HEK293 (cell line): Measurements from ENCODE around the gene MRPL43.
A peak's percentile ranks its signal among the peaks of the same experiment; 100 is the strongest.

Source experiments
- EGR2 ChIP-seq: fragments of 450-650 bp; formaldehyde crosslinking; IDR thresholded peaks from 2 replicates; pipeline ENCODE4 v1.5.1; 2016; ENCODE audit warnings: low read depth, missing biosample characterization, missing genetic modification characterization
- REST ChIP-seq: fragments of 450-650 bp; formaldehyde crosslinking; IDR thresholded peaks from 2 replicates; pipeline ENCODE4 v1.5.1; 2016; ENCODE audit warnings: missing biosample characterization, missing genetic modification characterization
- ZNF112 ChIP-seq: fragments of 450-650 bp; formaldehyde crosslinking; IDR thresholded peaks from 2 replicates; pipeline ENCODE4 v1.5.0; 2017; ENCODE audit warnings: missing biosample characterization, missing genetic modification characterization
- ZNF19 ChIP-seq: fragments of 450-650 bp; formaldehyde crosslinking; IDR thresholded peaks from 2 replicates; pipeline ENCODE4; 2016; ENCODE audit warnings: missing biosample characterization, missing genetic modification characterization, low read depth
- ZNF24 ChIP-seq: fragments of 450-650 bp; formaldehyde crosslinking; IDR thresholded peaks from 2 replicates; pipeline ENCODE4 v1.5.1; 2016; ENCODE audit warnings: missing biosample characterization, missing genetic modification characterization
- ZNF311 ChIP-seq: fragments of 450-650 bp; formaldehyde crosslinking; IDR thresholded peaks from 2 replicates; pipeline ENCODE4 v1.5.1; 2017; ENCODE audit warnings: missing biosample characterization, missing genetic modification characterization, borderline replicate concordance
- ZNF394 ChIP-seq: fragments of 450-650 bp; formaldehyde crosslinking; IDR thresholded peaks from 2 replicates; pipeline ENCODE4 v1.5.1; 2016; ENCODE audit warnings: missing biosample characterization, missing genetic modification characterization, mild to moderate bottlenecking, moderate library complexity, borderline replicate concordance
- ZNF561 ChIP-seq: fragments of 450-650 bp; IDR thresholded peaks from 2 replicates; pipeline ENCODE4 v1.5.1; 2018; ENCODE audit warnings: missing biosample characterization, missing genetic modification characterization, borderline replicate concordance
- ZNF600 ChIP-seq: fragments of 450-650 bp; formaldehyde crosslinking; IDR thresholded peaks from 2 replicates; pipeline ENCODE4 v1.5.1; 2016; ENCODE audit warnings: missing biosample characterization, missing genetic modification characterization
- ZNF707 ChIP-seq: fragments of 450-650 bp; formaldehyde crosslinking; IDR thresholded peaks from 2 replicates; pipeline ENCODE4 v1.5.1; 2016; ENCODE audit warnings: missing biosample characterization, missing genetic modification characterization
- TF ChIP-seq, protein P1 (sequence below): fragments of 450-650 bp; formaldehyde crosslinking; IDR thresholded peaks from 2 replicates; pipeline ENCODE4 v1.5.1; 2017; ENCODE audit warnings: missing biosample characterization, missing genetic modification characterization
- TF ChIP-seq, protein P2 (sequence below): fragments of 450-650 bp; formaldehyde crosslinking; IDR thresholded peaks from 2 replicates; pipeline ENCODE4 v1.5.1; 2016; ENCODE audit warnings: missing biosample characterization, missing genetic modification characterization
- TF ChIP-seq, protein P3 (sequence below): fragments of 450-650 bp; formaldehyde crosslinking; IDR thresholded peaks from 2 replicates; pipeline ENCODE4 v1.5.1; 2016; ENCODE audit warnings: missing biosample characterization, missing genetic modification characterization, low read depth
- TF ChIP-seq, protein P4 (sequence below): fragments of 450-650 bp; formaldehyde crosslinking; IDR thresholded peaks from 2 replicates; pipeline ENCODE4 v1.5.1; 2016; ENCODE audit warnings: missing biosample characterization, missing genetic modification characterization, borderline replicate concordance
- TF ChIP-seq, protein P5 (sequence below): fragments of 450-650 bp; formaldehyde crosslinking; IDR thresholded peaks from 2 replicates; pipeline ENCODE4; 2016; ENCODE audit warnings: missing biosample characterization, missing genetic modification characterization
- TF ChIP-seq, protein P6 (sequence below): fragments of 450-650 bp; IDR thresholded peaks from 2 replicates; pipeline ENCODE4 v1.5.1; 2018; ENCODE audit warnings: missing biosample characterization, missing genetic modification characterization

MRPL43 gene

GRCh38 chr10:101006593-101007098 lies 19.3 kb upstream of the MRPL43 start (continued):
- TF ChIP-seq ZNF24 (tag by site-specific recombination) (no peak), ZNF561 (tag by site-specific recombination) (no peak), ZNF311 (no peak), ZNF600 (peak; percentile 84), ZNF394 (tag by site-specific recombination) (peak; percentile 69; the same call in 1 of the 2 replicates), EGR2 (no peak), ZNF707 (tag by site-specific recombination) (no peak), ZNF19 (tag by site-specific recombination) (no peak), ZNF112 (tag by site-specific recombination) (no peak), REST (tag by site-specific recombination) (no peak)
- TF ChIP-seq, protein P1, sequence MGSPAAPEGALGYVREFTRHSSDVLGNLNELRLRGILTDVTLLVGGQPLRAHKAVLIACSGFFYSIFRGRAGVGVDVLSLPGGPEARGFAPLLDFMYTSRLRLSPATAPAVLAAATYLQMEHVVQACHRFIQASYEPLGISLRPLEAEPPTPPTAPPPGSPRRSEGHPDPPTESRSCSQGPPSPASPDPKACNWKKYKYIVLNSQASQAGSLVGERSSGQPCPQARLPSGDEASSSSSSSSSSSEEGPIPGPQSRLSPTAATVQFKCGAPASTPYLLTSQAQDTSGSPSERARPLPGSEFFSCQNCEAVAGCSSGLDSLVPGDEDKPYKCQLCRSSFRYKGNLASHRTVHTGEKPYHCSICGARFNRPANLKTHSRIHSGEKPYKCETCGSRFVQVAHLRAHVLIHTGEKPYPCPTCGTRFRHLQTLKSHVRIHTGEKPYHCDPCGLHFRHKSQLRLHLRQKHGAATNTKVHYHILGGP (tag by site-specific recombination) = no peak
- TF ChIP-seq, protein P2, sequence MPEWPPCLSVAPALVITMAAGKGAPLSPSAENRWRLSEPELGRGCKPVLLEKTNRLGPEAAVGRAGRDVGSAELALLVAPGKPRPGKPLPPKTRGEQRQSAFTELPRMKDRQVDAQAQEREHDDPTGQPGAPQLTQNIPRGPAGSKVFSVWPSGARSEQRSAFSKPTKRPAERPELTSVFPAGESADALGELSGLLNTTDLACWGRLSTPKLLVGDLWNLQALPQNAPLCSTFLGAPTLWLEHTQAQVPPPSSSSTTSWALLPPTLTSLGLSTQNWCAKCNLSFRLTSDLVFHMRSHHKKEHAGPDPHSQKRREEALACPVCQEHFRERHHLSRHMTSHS (tag by site-specific recombination) = no peak
- TF ChIP-seq, protein P3, sequence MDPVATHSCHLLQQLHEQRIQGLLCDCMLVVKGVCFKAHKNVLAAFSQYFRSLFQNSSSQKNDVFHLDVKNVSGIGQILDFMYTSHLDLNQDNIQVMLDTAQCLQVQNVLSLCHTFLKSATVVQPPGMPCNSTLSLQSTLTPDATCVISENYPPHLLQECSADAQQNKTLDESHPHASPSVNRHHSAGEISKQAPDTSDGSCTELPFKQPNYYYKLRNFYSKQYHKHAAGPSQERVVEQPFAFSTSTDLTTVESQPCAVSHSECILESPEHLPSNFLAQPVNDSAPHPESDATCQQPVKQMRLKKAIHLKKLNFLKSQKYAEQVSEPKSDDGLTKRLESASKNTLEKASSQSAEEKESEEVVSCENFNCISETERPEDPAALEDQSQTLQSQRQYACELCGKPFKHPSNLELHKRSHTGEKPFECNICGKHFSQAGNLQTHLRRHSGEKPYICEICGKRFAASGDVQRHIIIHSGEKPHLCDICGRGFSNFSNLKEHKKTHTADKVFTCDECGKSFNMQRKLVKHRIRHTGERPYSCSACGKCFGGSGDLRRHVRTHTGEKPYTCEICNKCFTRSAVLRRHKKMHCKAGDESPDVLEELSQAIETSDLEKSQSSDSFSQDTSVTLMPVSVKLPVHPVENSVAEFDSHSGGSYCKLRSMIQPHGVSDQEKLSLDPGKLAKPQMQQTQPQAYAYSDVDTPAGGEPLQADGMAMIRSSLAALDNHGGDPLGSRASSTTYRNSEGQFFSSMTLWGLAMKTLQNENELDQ (tag by site-specific recombination) = no peak
- TF ChIP-seq, protein P4, sequence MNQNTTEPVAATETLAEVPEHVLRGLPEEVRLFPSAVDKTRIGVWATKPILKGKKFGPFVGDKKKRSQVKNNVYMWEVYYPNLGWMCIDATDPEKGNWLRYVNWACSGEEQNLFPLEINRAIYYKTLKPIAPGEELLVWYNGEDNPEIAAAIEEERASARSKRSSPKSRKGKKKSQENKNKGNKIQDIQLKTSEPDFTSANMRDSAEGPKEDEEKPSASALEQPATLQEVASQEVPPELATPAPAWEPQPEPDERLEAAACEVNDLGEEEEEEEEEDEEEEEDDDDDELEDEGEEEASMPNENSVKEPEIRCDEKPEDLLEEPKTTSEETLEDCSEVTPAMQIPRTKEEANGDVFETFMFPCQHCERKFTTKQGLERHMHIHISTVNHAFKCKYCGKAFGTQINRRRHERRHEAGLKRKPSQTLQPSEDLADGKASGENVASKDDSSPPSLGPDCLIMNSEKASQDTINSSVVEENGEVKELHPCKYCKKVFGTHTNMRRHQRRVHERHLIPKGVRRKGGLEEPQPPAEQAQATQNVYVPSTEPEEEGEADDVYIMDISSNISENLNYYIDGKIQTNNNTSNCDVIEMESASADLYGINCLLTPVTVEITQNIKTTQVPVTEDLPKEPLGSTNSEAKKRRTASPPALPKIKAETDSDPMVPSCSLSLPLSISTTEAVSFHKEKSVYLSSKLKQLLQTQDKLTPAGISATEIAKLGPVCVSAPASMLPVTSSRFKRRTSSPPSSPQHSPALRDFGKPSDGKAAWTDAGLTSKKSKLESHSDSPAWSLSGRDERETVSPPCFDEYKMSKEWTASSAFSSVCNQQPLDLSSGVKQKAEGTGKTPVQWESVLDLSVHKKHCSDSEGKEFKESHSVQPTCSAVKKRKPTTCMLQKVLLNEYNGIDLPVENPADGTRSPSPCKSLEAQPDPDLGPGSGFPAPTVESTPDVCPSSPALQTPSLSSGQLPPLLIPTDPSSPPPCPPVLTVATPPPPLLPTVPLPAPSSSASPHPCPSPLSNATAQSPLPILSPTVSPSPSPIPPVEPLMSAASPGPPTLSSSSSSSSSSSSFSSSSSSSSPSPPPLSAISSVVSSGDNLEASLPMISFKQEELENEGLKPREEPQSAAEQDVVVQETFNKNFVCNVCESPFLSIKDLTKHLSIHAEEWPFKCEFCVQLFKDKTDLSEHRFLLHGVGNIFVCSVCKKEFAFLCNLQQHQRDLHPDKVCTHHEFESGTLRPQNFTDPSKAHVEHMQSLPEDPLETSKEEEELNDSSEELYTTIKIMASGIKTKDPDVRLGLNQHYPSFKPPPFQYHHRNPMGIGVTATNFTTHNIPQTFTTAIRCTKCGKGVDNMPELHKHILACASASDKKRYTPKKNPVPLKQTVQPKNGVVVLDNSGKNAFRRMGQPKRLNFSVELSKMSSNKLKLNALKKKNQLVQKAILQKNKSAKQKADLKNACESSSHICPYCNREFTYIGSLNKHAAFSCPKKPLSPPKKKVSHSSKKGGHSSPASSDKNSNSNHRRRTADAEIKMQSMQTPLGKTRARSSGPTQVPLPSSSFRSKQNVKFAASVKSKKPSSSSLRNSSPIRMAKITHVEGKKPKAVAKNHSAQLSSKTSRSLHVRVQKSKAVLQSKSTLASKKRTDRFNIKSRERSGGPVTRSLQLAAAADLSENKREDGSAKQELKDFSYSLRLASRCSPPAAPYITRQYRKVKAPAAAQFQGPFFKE (tag by site-specific recombination) = no peak
- TF ChIP-seq, protein P5, sequence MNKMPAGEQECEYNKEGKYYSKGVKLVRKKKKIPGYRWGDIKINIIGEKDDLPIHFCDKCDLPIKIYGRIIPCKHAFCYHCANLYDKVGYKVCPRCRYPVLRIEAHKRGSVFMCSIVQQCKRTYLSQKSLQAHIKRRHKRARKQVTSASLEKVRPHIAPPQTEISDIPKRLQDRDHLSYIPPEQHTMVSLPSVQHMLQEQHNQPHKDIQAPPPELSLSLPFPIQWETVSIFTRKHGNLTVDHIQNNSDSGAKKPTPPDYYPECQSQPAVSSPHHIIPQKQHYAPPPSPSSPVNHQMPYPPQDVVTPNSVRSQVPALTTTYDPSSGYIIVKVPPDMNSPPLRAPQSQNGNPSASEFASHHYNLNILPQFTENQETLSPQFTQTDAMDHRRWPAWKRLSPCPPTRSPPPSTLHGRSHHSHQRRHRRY (tag by site-specific recombination) = no peak
- TF ChIP-seq, protein P6, sequence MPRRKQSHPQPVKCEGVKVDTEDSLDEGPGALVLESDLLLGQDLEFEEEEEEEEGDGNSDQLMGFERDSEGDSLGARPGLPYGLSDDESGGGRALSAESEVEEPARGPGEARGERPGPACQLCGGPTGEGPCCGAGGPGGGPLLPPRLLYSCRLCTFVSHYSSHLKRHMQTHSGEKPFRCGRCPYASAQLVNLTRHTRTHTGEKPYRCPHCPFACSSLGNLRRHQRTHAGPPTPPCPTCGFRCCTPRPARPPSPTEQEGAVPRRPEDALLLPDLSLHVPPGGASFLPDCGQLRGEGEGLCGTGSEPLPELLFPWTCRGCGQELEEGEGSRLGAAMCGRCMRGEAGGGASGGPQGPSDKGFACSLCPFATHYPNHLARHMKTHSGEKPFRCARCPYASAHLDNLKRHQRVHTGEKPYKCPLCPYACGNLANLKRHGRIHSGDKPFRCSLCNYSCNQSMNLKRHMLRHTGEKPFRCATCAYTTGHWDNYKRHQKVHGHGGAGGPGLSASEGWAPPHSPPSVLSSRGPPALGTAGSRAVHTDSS (tag by site-specific recombination) = no peak
